Stimulated activated memory B cell treated with anti-CD40 and anti-IgM and Interleukin-4, amounts not matched to agents 10 μg/mL and 1 μg/mL and 100 μg/mL, for 72 hours (primary cell): ENCODE results near the gene UBE2N.
"Not testable (repeated sequence)": the region's sequence is repeated elsewhere in the genome, so short reads cannot be mapped to it uniquely, and the experiment has no call there.

Source experiments
- ATAC-seq: fragments of 150-1000 bp; cut with Tn5 transposase; 2 replicates; pipeline ENCODE4 v1.10.0; 2021
- H3K27ac Mint-ChIP-seq: one replicate; pipeline ENCODE4 v1.8.0; 2022; ENCODE audit warnings: mild to moderate bottlenecking, mixed read lengths
- H3K27me3 Mint-ChIP-seq: one replicate; pipeline ENCODE4 v1.8.0; 2022; ENCODE audit warnings: mixed read lengths
- H3K36me3 Mint-ChIP-seq: one replicate; pipeline ENCODE4 v1.8.0; 2022; ENCODE audit warnings: mixed read lengths
- H3K4me1 Mint-ChIP-seq: one replicate; pipeline ENCODE4 v1.8.0; 2022; ENCODE audit warnings: mixed read lengths
- H3K4me3 Mint-ChIP-seq: one replicate; pipeline ENCODE4 v1.8.0; 2022; ENCODE audit warnings: mild to moderate bottlenecking, moderate library complexity, mixed read lengths
- H3K9me3 Mint-ChIP-seq: one replicate; pipeline ENCODE4 v1.8.0; 2022; ENCODE audit warnings: mixed read lengths

Gene UBE2N

GRCh38 chr12:93430280-93430679 lies 11.5 kb downstream of the UBE2N start:
- Mint-ChIP-seq H3K27ac (peak overlapping the region; percentile 54), H3K36me3 (peaks cover 10% of the 10 kb centered on the region), H3K9me3 (no peaks in the 10 kb centered on the region), H3K27me3 (no peaks in the 10 kb centered on the region), H3K4me1 (peaks cover 89% of the 10 kb centered on the region), H3K4me3 (no peak overlapping the region)
- ATAC-seq, result no peak

- H3K4me3 Mint-ChIP-seq, result no peak overlapping the region
- H3K4me1 Mint-ChIP-seq, result peaks cover 89% of the 10 kb centered on the region
- no peaks in the 10 kb centered on the region for H3K27me3 Mint-ChIP-seq
- peak overlapping the region; percentile 54 for H3K27ac Mint-ChIP-seq
- no peak for ATAC-seq
- H3K9me3 Mint-ChIP-seq, result no peaks in the 10 kb centered on the region
- peaks cover 10% of the 10 kb centered on the region for H3K36me3 Mint-ChIP-seq
These were observed 11.9 kb downstream of the UBE2N start for GRCh38 chr12:93429852-93430251.

GRCh38 chr12:93429448-93429847 lies 12.3 kb downstream of the UBE2N start:
- no peak overlapping the region for H3K4me3 Mint-ChIP-seq
- H3K9me3 Mint-ChIP-seq, result no peaks in the 10 kb centered on the region

GRCh38 chr12:93427779-93428564 lies 13.8 kb downstream of the UBE2N start:
- ATAC-seq, result no peak
- no peak overlapping the region for H3K4me3 Mint-ChIP-seq
- peaks cover 10% of the 10 kb centered on the region for H3K36me3 Mint-ChIP-seq
- H3K27ac Mint-ChIP-seq, result peak overlapping the region; percentile 54
- H3K4me1 Mint-ChIP-seq, result peaks cover 90% of the 10 kb centered on the region
- no peaks in the 10 kb centered on the region for H3K27me3 Mint-ChIP-seq
- no peaks in the 10 kb centered on the region for H3K9me3 Mint-ChIP-seq

More at GRCh38 chr12:93429448-93429847, 12.3 kb downstream of the UBE2N start:
- Mint-ChIP-seq H3K27me3 (no peaks in the 10 kb centered on the region), H3K4me1 (peaks cover 92% of the 10 kb centered on the region), H3K36me3 (peaks cover 10% of the 10 kb centered on the region), H3K27ac (peak overlapping the region; percentile 54)
- ATAC-seq, result no peak

GRCh38 chr12:93426412-93426805 lies 15.3 kb downstream of the UBE2N start:
- H3K4me3 Mint-ChIP-seq, result peak overlapping the region; percentile 68
- no peaks in the 10 kb centered on the region for H3K27me3 Mint-ChIP-seq
- H3K36me3 Mint-ChIP-seq, result no peaks in the 10 kb centered on the region
- peaks cover 94% of the 10 kb centered on the region for H3K4me1 Mint-ChIP-seq
- peak; percentile 78 for ATAC-seq
- H3K9me3 Mint-ChIP-seq, result no peaks in the 10 kb centered on the region
- peak overlapping the region; percentile 54 for H3K27ac Mint-ChIP-seq

- peak; percentile 60 for ATAC-seq
- H3K4me1 Mint-ChIP-seq, result peaks cover 94% of the 10 kb centered on the region
- no peaks in the 10 kb centered on the region for H3K36me3 Mint-ChIP-seq
- peak overlapping the region; percentile 68 for H3K4me3 Mint-ChIP-seq
- H3K27ac Mint-ChIP-seq, result peak overlapping the region; percentile 54
- no peaks in the 10 kb centered on the region for H3K27me3 Mint-ChIP-seq
- H3K9me3 Mint-ChIP-seq, result no peaks in the 10 kb centered on the region
These were observed 15.9 kb downstream of the UBE2N start for GRCh38 chr12:93425736-93426411.

- Mint-ChIP-seq H3K9me3 (no peaks in the 10 kb centered on the region), H3K36me3 (no peaks in the 10 kb centered on the region), H3K27me3 (no peaks in the 10 kb centered on the region), H3K4me3 (no peak overlapping the region), H3K4me1 (peaks cover 81% of the 10 kb centered on the region), H3K27ac (peak overlapping the region; percentile 54)
- no peak for ATAC-seq
These were observed 19.7 kb downstream of the UBE2N start for GRCh38 chr12:93422050-93422449.

GRCh38 chr12:93419388-93420034 lies 22.2 kb downstream of the UBE2N start:
- Mint-ChIP-seq H3K4me3 (peak overlapping the region; percentile 9), H3K4me1 (peaks cover 81% of the 10 kb centered on the region), H3K27ac (peak overlapping the region; percentile 54), H3K36me3 (peaks cover 3% of the 10 kb centered on the region), H3K27me3 (no peaks in the 10 kb centered on the region), H3K9me3 (no peaks in the 10 kb centered on the region)
- ATAC-seq, result peak; percentile 58

GRCh38 chr12:93417967-93418480 lies 23.7 kb downstream of the UBE2N start:
- H3K4me1 Mint-ChIP-seq, result peaks cover 82% of the 10 kb centered on the region
- ATAC-seq, result no peak
- H3K36me3 Mint-ChIP-seq, result peaks cover 14% of the 10 kb centered on the region
- H3K27ac Mint-ChIP-seq, result no peak overlapping the region
- H3K9me3 Mint-ChIP-seq, result no peaks in the 10 kb centered on the region
- no peaks in the 10 kb centered on the region for H3K27me3 Mint-ChIP-seq
- H3K4me3 Mint-ChIP-seq, result no peak overlapping the region

- H3K27me3 Mint-ChIP-seq, result no peaks in the 10 kb centered on the region
- H3K4me1 Mint-ChIP-seq, result peaks cover 73% of the 10 kb centered on the region
- H3K27ac Mint-ChIP-seq, result peak overlapping the region; percentile 25
- H3K36me3 Mint-ChIP-seq, result peaks cover 14% of the 10 kb centered on the region
- peak overlapping the region; percentile 44 for H3K4me3 Mint-ChIP-seq
- peak; percentile 47 for ATAC-seq
- H3K9me3 Mint-ChIP-seq, result no peaks in the 10 kb centered on the region
These were observed 25.9 kb downstream of the UBE2N start for GRCh38 chr12:93415723-93416464.

- Mint-ChIP-seq H3K27me3 (no peaks in the 10 kb centered on the region), H3K9me3 (no peaks in the 10 kb centered on the region), H3K4me1 (peaks cover 62% of the 10 kb centered on the region), H3K4me3 (no peak overlapping the region), H3K27ac (peak overlapping the region; percentile 36), H3K36me3 (peaks cover 23% of the 10 kb centered on the region)
- no peak for ATAC-seq
These were observed 28.7 kb downstream of the UBE2N start for GRCh38 chr12:93413064-93413463.

GRCh38 chr12:93412396-93412795 lies 29.4 kb downstream of the UBE2N start:
- H3K36me3 Mint-ChIP-seq, result peaks cover 30% of the 10 kb centered on the region
- H3K4me1 Mint-ChIP-seq, result peaks cover 61% of the 10 kb centered on the region
- peak overlapping the region; percentile 43 for H3K27ac Mint-ChIP-seq
- H3K9me3 Mint-ChIP-seq, H3K4me3 Mint-ChIP-seq, ATAC-seq, H3K27me3 Mint-ChIP-seq: not testable (repeated sequence)

- not testable (repeated sequence) for H3K9me3 Mint-ChIP-seq, H3K4me3 Mint-ChIP-seq, H3K27ac Mint-ChIP-seq, ATAC-seq, H3K27me3 Mint-ChIP-seq
- H3K36me3 Mint-ChIP-seq, result peaks cover 37% of the 10 kb centered on the region
- H3K4me1 Mint-ChIP-seq, result peaks cover 48% of the 10 kb centered on the region
These were observed 30.7 kb downstream of the UBE2N start for GRCh38 chr12:93411060-93411459.

GRCh38 chr12:93409343-93410187 lies 32.2 kb downstream of the UBE2N start:
- H3K4me1 Mint-ChIP-seq, result peaks cover 33% of the 10 kb centered on the region
- not testable (repeated sequence) for H3K9me3 Mint-ChIP-seq, ATAC-seq, H3K4me3 Mint-ChIP-seq, H3K27me3 Mint-ChIP-seq
- peak overlapping the region; percentile 28 for H3K27ac Mint-ChIP-seq
- H3K36me3 Mint-ChIP-seq, result peaks cover 35% of the 10 kb centered on the region
